MV-4-11 (cell line): ENCODE results near the gene TMC2.
A peak's percentile ranks its signal among the peaks of the same experiment; 100 is the strongest.

Source experiments
- DNase-seq: peaks from one replicate; lab custom pipeline; 2025; lab: John Stamatoyannopoulos, UW

Gene TMC2

GRCh38 chr20:2626853-2627541, 90.6 kb downstream of the TMC2 start:
- DNase-seq: no peak

- no peak for DNase-seq
These were observed 94.9 kb downstream of the TMC2 start for GRCh38 chr20:2631228-2631627.

- DNase-seq: no peak
These were observed 97.0 kb downstream of the TMC2 start for GRCh38 chr20:2633381-2633780.

GRCh38 chr20:2637246-2637645, 100.9 kb downstream of the TMC2 start:
- DNase-seq: no peak

GRCh38 chr20:2640260-2640659, 103.9 kb downstream of the TMC2 start:
- no peak for DNase-seq

- DNase-seq: peak; percentile 11
These were observed 104.5 kb downstream of the TMC2 start for GRCh38 chr20:2640899-2641298.

GRCh38 chr20:2643708-2644107, 107.3 kb downstream of the TMC2 start:
- DNase-seq: no peak

- DNase-seq: peak; percentile 84
These were observed 115.7 kb downstream of the TMC2 start, which contains the start of gene NOP56 for GRCh38 chr20:2651772-2652723. Gene NOP56, plus strand, starts transcription at chr20:2652632. Its CDS starts 29 bp downstream, at chr20:2652661.

- no peak for DNase-seq
These were observed 116.6 kb downstream of the TMC2 start for GRCh38 chr20:2652724-2653555.

- no peak for DNase-seq
These were observed 117.4 kb downstream of the TMC2 start for GRCh38 chr20:2653556-2654383.

- no peak for DNase-seq
These were observed 118.0 kb downstream of the TMC2 start for GRCh38 chr20:2654384-2654822.

- DNase-seq: no peak
These were observed 118.5 kb downstream of the TMC2 start for GRCh38 chr20:2654831-2655230.

GRCh38 chr20:2655331-2656116, 119.2 kb downstream of the TMC2 start:
- no peak for DNase-seq

- no peak for DNase-seq
These were observed 120.2 kb downstream of the TMC2 start for GRCh38 chr20:2656471-2657117.

- no peak for DNase-seq
These were observed 120.9 kb downstream of the TMC2 start for GRCh38 chr20:2657241-2657640.

- DNase-seq: no peak
These were observed 121.3 kb downstream of the TMC2 start for GRCh38 chr20:2657674-2658073.

- DNase-seq: peak; percentile 43
These were observed 122.3 kb downstream of the TMC2 start for GRCh38 chr20:2658414-2659354.

- no peak for DNase-seq
These were observed 123.2 kb downstream of the TMC2 start for GRCh38 chr20:2659547-2659946.
